Measurements from ENCODE around the gene LTBP1. TPM values are rescaled to one million over a fixed set of nuclear protein-coding genes. Genes with fewer than 3 reads are reported as not detected.

LTBP1 gene
- total and polyA plus RNA-seq, 2 experiments from 2014 or later = 157 to 211 TPM

GRCh38 chr2:33312355-33312754, 365.6 kb downstream of the LTBP1 start:
- Histone ChIP-seq H3K79me2 (ENCODE audit: insufficient read depth) (no peaks in the 10 kb centered on the region), H4K20me1 (ENCODE audit: insufficient read depth) (no peaks in the 10 kb centered on the region), H3K9me3 (ENCODE audit: low read depth) (no peaks in the 10 kb centered on the region), H3K27ac (no peak overlapping the region), H2AFZ (no peak overlapping the region), H3K4me3 (peak overlapping the region; percentile 8; the same call in 1 of the 2 replicates), H3K36me3 (ENCODE audit: low read depth) (peaks cover 15% of the 10 kb centered on the region), H3K9ac (no peak overlapping the region), H3K4me1 (ENCODE audit: insufficient read depth) (peaks cover 33% of the 10 kb centered on the region), H3F3A (ENCODE audit: insufficient read depth) (peaks cover 46% of the 10 kb centered on the region), H3K27me3 (replicated peaks; ENCODE audit: insufficient read depth) (no peaks in the 10 kb centered on the region), H3K9me2 (ENCODE audit: insufficient read depth) (no peaks in the 10 kb centered on the region), H3K4me2 (ENCODE audit: unreplicated experiment) (peak overlapping the region; percentile 27)
- in situ Hi-C loops (cut with MboI) = no loop called here
- peak; percentile 34 for DNase-seq
- 58% methylated on average over 4 of the region's 4 CpGs for WGBS, 2 experiments (ENCODE audit: low coverage in 1 of 2, low lambda C conversion rate in 2 of 2, missing lambda C conversion rate in 2 of 2)
- TF ChIP-seq EZH2 (IDR thresholded peaks at IDR 0.05; ENCODE audit: insufficient read depth, poor library complexity, severe bottlenecking) = no peak
- TF ChIP-seq EZH2phosphoT487 (IDR thresholded peaks at IDR 0.05; ENCODE audit: insufficient read depth, low read depth) = no peak

GRCh38 chr2:33313039-33313438, 366.3 kb downstream of the LTBP1 start:
- peak; percentile 37 for DNase-seq
- H3K27me3 ChIP-seq (replicated peaks; ENCODE audit: insufficient read depth) = no peaks in the 10 kb centered on the region
- no peak overlapping the region for H2AFZ ChIP-seq
- no peak overlapping the region for H3K4me3 ChIP-seq
- no peak overlapping the region for H3K9ac ChIP-seq
- peaks cover 39% of the 10 kb centered on the region for H3K4me1 ChIP-seq (ENCODE audit: insufficient read depth)
- H3K4me2 ChIP-seq (ENCODE audit: unreplicated experiment) = peak overlapping the region; percentile 27
- H3K36me3 ChIP-seq (ENCODE audit: low read depth) = peaks cover 10% of the 10 kb centered on the region
- no peaks in the 10 kb centered on the region for H3K9me2 ChIP-seq (ENCODE audit: insufficient read depth)
- no peaks in the 10 kb centered on the region for H3K79me2 ChIP-seq (ENCODE audit: insufficient read depth)
- 27 to 28% methylated on average over 3 of the region's 3 CpGs for WGBS, 2 experiments (ENCODE audit: low coverage in 1 of 2, low lambda C conversion rate in 2 of 2, missing lambda C conversion rate in 2 of 2)
- TF ChIP-seq EZH2phosphoT487 (IDR thresholded peaks at IDR 0.05; ENCODE audit: insufficient read depth, low read depth) (no peak), EZH2 (IDR thresholded peaks at IDR 0.05; ENCODE audit: insufficient read depth, poor library complexity, severe bottlenecking) (no peak)
- peaks cover 53% of the 10 kb centered on the region for H3F3A ChIP-seq (ENCODE audit: insufficient read depth)
- H4K20me1 ChIP-seq (ENCODE audit: insufficient read depth) = no peaks in the 10 kb centered on the region
- H3K27ac ChIP-seq = no peak overlapping the region
- in situ Hi-C loops (cut with MboI) = no loop called here
- no peaks in the 10 kb centered on the region for H3K9me3 ChIP-seq (ENCODE audit: low read depth)

GRCh38 chr2:33314541-33314940, 367.8 kb downstream of the LTBP1 start:
- H4K20me1 ChIP-seq (ENCODE audit: insufficient read depth) = no peaks in the 10 kb centered on the region
- H3K4me1 ChIP-seq (ENCODE audit: insufficient read depth) = peaks cover 40% of the 10 kb centered on the region
- no peak overlapping the region for H3K27ac ChIP-seq
- no peaks in the 10 kb centered on the region for H3K9me3 ChIP-seq (ENCODE audit: low read depth)
- no peak overlapping the region for H2AFZ ChIP-seq
- in situ Hi-C loops (cut with MboI) = no loop called here
- H3K79me2 ChIP-seq (ENCODE audit: insufficient read depth) = no peaks in the 10 kb centered on the region
- no peaks in the 10 kb centered on the region for H3K9me2 ChIP-seq (ENCODE audit: insufficient read depth)
- H3K36me3 ChIP-seq (ENCODE audit: low read depth) = peaks cover 6% of the 10 kb centered on the region
- H3K4me2 ChIP-seq (ENCODE audit: unreplicated experiment) = no peak overlapping the region
- TF ChIP-seq EZH2phosphoT487 (IDR thresholded peaks at IDR 0.05; ENCODE audit: insufficient read depth, low read depth) (no peak), EZH2 (IDR thresholded peaks at IDR 0.05; ENCODE audit: insufficient read depth, poor library complexity, severe bottlenecking) (no peak)
- H3K27me3 ChIP-seq (replicated peaks; ENCODE audit: insufficient read depth) = no peaks in the 10 kb centered on the region
- H3F3A ChIP-seq (ENCODE audit: insufficient read depth) = peaks cover 56% of the 10 kb centered on the region
- H3K9ac ChIP-seq = no peak overlapping the region
- no peak overlapping the region for H3K4me3 ChIP-seq
- DNase-seq = no peak

- H3K4me3 ChIP-seq = no peak overlapping the region
- no peak overlapping the region for H3K9ac ChIP-seq
- H3K4me2 ChIP-seq (ENCODE audit: unreplicated experiment) = no peak overlapping the region
- H2AFZ ChIP-seq = no peak overlapping the region
- H3K9me3 ChIP-seq (ENCODE audit: low read depth) = no peaks in the 10 kb centered on the region
- in situ Hi-C loops (cut with MboI) = no loop called here
- no peaks in the 10 kb centered on the region for H3K79me2 ChIP-seq (ENCODE audit: insufficient read depth)
- peaks cover 64% of the 10 kb centered on the region for H3F3A ChIP-seq (ENCODE audit: insufficient read depth)
- peaks cover 51% of the 10 kb centered on the region for H3K4me1 ChIP-seq (ENCODE audit: insufficient read depth)
- no peaks in the 10 kb centered on the region for H3K27me3 ChIP-seq (replicated peaks; ENCODE audit: insufficient read depth)
- DNase-seq = peak; percentile 19
- TF ChIP-seq EZH2 (IDR thresholded peaks at IDR 0.05; ENCODE audit: insufficient read depth, poor library complexity, severe bottlenecking) (no peak), EZH2phosphoT487 (IDR thresholded peaks at IDR 0.05; ENCODE audit: insufficient read depth, low read depth) (no peak)
- no peak overlapping the region for H3K27ac ChIP-seq
- H3K9me2 ChIP-seq (ENCODE audit: insufficient read depth) = no peaks in the 10 kb centered on the region
- 0 out of 2 replicates have a peak, but pooled peaks cover under 1% of the 10 kb centered on the region for H3K36me3 ChIP-seq (ENCODE audit: low read depth)
- 41 to 62% methylated on average over 1 of the region's 1 CpG for WGBS, 2 experiments (ENCODE audit: low coverage in 1 of 2, low lambda C conversion rate in 2 of 2, missing lambda C conversion rate in 2 of 2)
- no peaks in the 10 kb centered on the region for H4K20me1 ChIP-seq (ENCODE audit: insufficient read depth)
Observed at GRCh38 chr2:33316328-33316727, 369.6 kb downstream of the LTBP1 start.
